Activated naive CD4-positive, alpha-beta T cell treated with anti-CD3 and anti-CD28 coated beads for 36 hours (primary cell): Measurements from ENCODE around the gene ASB16. TPM values are rescaled to one million over a fixed set of nuclear protein-coding genes. Genes with fewer than 3 reads are reported as not detected.
"Not testable (repeated sequence)": the region's sequence is repeated elsewhere in the genome, so short reads cannot be mapped to it uniquely, and the experiment has no call there.

Experiments
- CTCF ChIA-PET: fragments of 350-600 bp; sonication (Branson Sonifier 250); formaldehyde crosslinking; loops from one replicate; lab custom pipeline; 2021; ENCODE audit warnings: antibody characterized with exemption; lab: Charles Lee
- DNase-seq: peaks from one replicate; pipeline ENCODE4 v3.0.0-alpha.2; 2020
- H3K27ac Mint-ChIP-seq: one replicate; pipeline ENCODE4 v1.8.0; 2021; ENCODE audit warnings: mild to moderate bottlenecking, mixed read lengths
- H3K27me3 Mint-ChIP-seq: one replicate; pipeline ENCODE4 v1.8.0; 2021; ENCODE audit warnings: low read depth, mixed read lengths
- H3K36me3 Mint-ChIP-seq: one replicate; pipeline ENCODE4 v1.8.0; 2021; ENCODE audit warnings: low read depth, mixed read lengths
- H3K4me1 Mint-ChIP-seq: one replicate; pipeline ENCODE4 v1.8.0; 2021; ENCODE audit warnings: low read depth, mixed read lengths
- H3K4me3 Mint-ChIP-seq: one replicate; pipeline ENCODE4 v1.8.0; 2021; ENCODE audit warnings: mild to moderate bottlenecking, moderate library complexity, mixed read lengths
- H3K9me3 Mint-ChIP-seq: one replicate; pipeline ENCODE4 v1.8.0; 2021; ENCODE audit warnings: mixed read lengths
- intact Hi-C: fragments of 100-400 bp; cut with micrococcal nuclease; formaldehyde crosslinking; loops from one replicate; pipeline ENCODE4 v1.15.1; 2023
- total RNA-seq, 2 experiments: library from RNA; stranded (reverse); gene quantifications; one replicate each; pipeline ENCODE4 v1.2.3, GENCODE V29; 2021

ASB16 gene, protein sequence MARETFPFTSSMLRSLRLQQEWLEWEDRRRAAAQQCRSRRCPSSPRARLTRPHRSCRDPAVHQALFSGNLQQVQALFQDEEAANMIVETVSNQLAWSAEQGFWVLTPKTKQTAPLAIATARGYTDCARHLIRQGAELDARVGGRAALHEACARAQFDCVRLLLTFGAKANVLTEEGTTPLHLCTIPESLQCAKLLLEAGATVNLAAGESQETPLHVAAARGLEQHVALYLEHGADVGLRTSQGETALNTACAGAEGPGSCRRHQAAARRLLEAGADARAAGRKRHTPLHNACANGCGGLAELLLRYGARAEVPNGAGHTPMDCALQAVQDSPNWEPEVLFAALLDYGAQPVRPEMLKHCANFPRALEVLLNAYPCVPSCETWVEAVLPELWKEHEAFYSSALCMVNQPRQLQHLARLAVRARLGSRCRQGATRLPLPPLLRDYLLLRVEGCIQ
- under 1 TPM in 1 of 2 experiments, not detected in 1; 0.12 TPM for total RNA-seq

GRCh38 chr17:44170499-44171201, at the start of gene ASB16:
Gene ASB16, plus strand, starts transcription at chr17:44170704. Its CDS starts 86 bp downstream, at chr17:44170790.
- H3K27ac Mint-ChIP-seq, result no peak within 1 kb of the TSS
- CTCF ChIA-PET, result interaction anchor here (1.7 kb wide), 1 partner anchor 39 kb away, joined by 4 read pairs; no protein-coding TSS in a partner anchor
- intact Hi-C loops, result no loop called here

GRCh38 chr17:44120851-44121605, 49.5 kb upstream of the ASB16 start:
- H3K4me1 Mint-ChIP-seq, result peaks cover 32% of the 10 kb centered on the region
- no peak overlapping the region for H3K4me3 Mint-ChIP-seq
- CTCF ChIA-PET, result interaction anchor here (0.5 to 1.7 kb wide), 2 partner anchors 10 to 56 kb away, joined by 3 to 8 read pairs; no protein-coding TSS in a partner anchor
- intact Hi-C loops, result loop anchor here (5.0 kb wide), 2 partner anchors 114 to 231 kb away; no protein-coding TSS in a partner anchor
- H3K27ac Mint-ChIP-seq, result no peak overlapping the region
- no peaks in the 10 kb centered on the region for H3K36me3 Mint-ChIP-seq
- H3K9me3 Mint-ChIP-seq, result no peaks in the 10 kb centered on the region
- DNase-seq, result no peak
- no peaks in the 10 kb centered on the region for H3K27me3 Mint-ChIP-seq

More at GRCh38 chr17:44170499-44171201, at the start of gene ASB16:
- no peak for DNase-seq
- Mint-ChIP-seq H3K36me3 (no peaks in the 10 kb centered on the region), H3K27me3 (no peaks in the 10 kb centered on the region), H3K4me1 (peaks cover 6% of the 10 kb centered on the region), H3K4me3 (no peak within 1 kb of the TSS), H3K9me3 (no peaks in the 10 kb centered on the region)

- no peaks in the 10 kb centered on the region for H3K9me3 Mint-ChIP-seq
- no peak overlapping the region for H3K27ac Mint-ChIP-seq
- DNase-seq, result no peak
- peak overlapping the region; percentile 96 for H3K4me3 Mint-ChIP-seq
- H3K36me3 Mint-ChIP-seq, result no peaks in the 10 kb centered on the region
- CTCF ChIA-PET, result interaction anchor here (1.3 to 1.7 kb wide), 3 partner anchors 11 to 62 kb away, joined by 3 to 8 read pairs (median 4); no protein-coding TSS in a partner anchor
- intact Hi-C loops, result loop anchor here (2.0 to 5.0 kb wide), 3 partner anchors 65 to 230 kb away; partner anchors contain the start of gene TMUB2
- H3K4me1 Mint-ChIP-seq, result peaks cover 32% of the 10 kb centered on the region
- no peaks in the 10 kb centered on the region for H3K27me3 Mint-ChIP-seq
Measured at GRCh38 chr17:44121997-44122815, 48.3 kb upstream of the ASB16 start.

DNA sequence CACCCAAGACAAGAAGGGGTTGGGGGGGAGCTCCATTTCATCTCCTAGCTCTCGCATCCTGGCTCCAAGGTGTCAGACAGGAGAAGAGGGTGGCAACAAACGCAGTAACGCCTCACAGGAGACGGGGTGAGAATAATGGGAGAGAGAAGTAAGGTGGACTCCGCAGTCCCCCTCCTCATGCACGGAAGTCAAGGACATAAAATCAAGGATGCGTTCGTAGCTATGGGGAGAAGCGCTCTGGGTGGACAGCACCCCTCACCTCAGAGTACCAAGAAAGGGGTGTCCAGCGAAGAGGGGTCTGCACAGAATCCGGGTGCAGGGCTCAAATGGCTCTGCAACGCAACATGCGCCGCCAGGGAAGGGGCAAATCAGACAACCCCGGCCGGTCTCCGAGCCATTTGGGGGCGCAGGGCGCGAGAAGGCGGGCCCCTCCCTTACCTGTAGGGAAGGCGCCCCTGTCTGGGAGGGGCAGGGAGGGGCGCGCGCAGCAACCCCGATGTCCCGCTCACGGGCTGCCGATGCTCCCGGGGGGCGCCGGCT, 47.6 kb upstream of the ASB16 start:
- CTCF ChIA-PET, result interaction anchor here (0.5 to 1.3 kb wide), 11 partner anchors 15 to 129 kb away, joined by 3 to 5 read pairs (median 4); partner anchors contain the start of gene TMEM101
- DNase-seq, result no peak
- H3K27me3 Mint-ChIP-seq, result no peaks in the 10 kb centered on the region
- intact Hi-C loops, result loop anchor here (1.0 to 5.0 kb wide), 5 partner anchors 18 to 229 kb away; partner anchors contain the start of genes G6PC3, HROB and TMUB2
- H3K4me3 Mint-ChIP-seq, result peak overlapping the region; percentile 96
- no peaks in the 10 kb centered on the region for H3K36me3 Mint-ChIP-seq
- H3K27ac Mint-ChIP-seq, result peak overlapping the region; percentile 61
- peaks cover 32% of the 10 kb centered on the region for H3K4me1 Mint-ChIP-seq
- H3K9me3 Mint-ChIP-seq, result no peaks in the 10 kb centered on the region

DNA sequence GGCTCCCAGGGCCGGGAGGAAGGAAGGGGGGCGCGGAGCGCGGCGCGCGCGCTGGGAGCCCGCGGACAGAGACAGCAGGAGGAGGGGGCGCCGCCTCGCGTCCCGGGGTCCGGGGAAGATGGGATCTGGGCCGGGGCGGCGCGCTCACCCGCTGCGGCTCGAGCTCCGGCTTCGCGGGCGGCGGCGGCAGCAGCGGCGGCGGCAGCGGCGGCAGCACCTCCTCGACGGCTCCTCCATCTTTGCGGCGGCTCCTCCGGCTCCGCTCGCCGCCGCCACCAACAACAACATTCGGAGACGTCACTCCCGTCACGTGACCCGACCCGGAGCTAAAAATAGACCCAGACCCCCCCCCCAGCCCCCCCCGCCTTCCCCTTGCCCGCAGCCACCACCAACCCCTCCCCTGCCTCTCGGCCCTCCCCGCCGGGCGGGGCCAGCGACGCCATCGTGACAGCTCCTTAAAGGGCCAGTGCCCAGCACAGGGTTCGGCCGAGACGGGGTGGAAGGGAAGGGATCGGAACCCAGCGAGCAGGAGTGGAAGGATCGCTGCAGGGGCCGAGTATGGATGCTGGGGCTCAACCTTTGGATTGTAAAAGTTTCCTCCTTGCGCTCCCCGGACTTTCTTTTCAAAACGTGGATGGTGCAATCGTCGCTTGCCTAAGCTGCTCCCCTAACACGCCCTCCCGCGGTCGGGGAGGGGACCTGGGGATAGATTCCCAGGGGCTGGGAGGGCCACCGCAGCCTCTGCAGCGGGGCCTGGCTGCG, 47.0 kb upstream of the ASB16 start, which contains the start of gene HDAC5:
Gene HDAC5 (minus strand): TSS at position 286 of the 762 bp plus-strand sequence. CDS start 6,126 bp downstream, outside the sequence.
- DNase-seq, result peak; percentile 97
- Mint-ChIP-seq H3K9me3 (no peaks in the 10 kb centered on the region), H3K27ac (peak within 1 kb of the TSS; percentile 97), H3K27me3 (no peaks in the 10 kb centered on the region), H3K4me1 (peaks cover 32% of the 10 kb centered on the region), H3K4me3 (peak within 1 kb of the TSS; percentile 96), H3K36me3 (no peaks in the 10 kb centered on the region)
- intact Hi-C loops, result loop anchor here (1.0 to 5.0 kb wide), 6 partner anchors 15 to 229 kb away; partner anchors contain the start of genes G6PC3, HROB and TMUB2
- CTCF ChIA-PET, result interaction anchor here (0.5 to 1.3 kb wide), 10 partner anchors 14 to 130 kb away, joined by 3 to 5 read pairs (median 4); partner anchors contain the start of gene TMEM101

DNA sequence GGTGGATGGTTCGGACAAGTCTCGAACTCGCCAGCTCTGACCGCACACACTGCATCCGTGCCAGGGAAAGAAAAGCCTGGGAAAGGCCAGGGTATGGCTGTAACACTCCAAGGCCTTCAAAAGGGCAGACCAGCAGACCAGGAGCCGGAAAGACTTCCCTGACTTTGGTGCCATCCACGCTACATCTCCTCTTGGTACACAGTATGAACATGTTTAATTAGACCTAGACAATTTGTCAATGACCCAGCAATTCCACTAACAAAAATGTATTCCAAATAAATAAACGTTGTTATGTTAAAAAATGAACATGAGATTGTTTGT, 46.4 kb upstream of the ASB16 start:
- no peak for DNase-seq
- intact Hi-C loops, result loop anchor here (1.0 to 5.0 kb wide), 3 partner anchors 14 to 228 kb away; no protein-coding TSS in a partner anchor
- Mint-ChIP-seq H3K27me3 (no peaks in the 10 kb centered on the region), H3K9me3 (no peaks in the 10 kb centered on the region), H3K4me1 (peaks cover 30% of the 10 kb centered on the region), H3K36me3 (no peaks in the 10 kb centered on the region), H3K4me3 (peak overlapping the region; percentile 96), H3K27ac (peak overlapping the region; percentile 97)
- CTCF ChIA-PET, result interaction anchor here (1.2 to 1.3 kb wide), 5 partner anchors 14 to 58 kb away, joined by 3 to 4 read pairs (median 4); no protein-coding TSS in a partner anchor

GRCh38 chr17:44128383-44128782, 42.1 kb upstream of the ASB16 start:
- intact Hi-C loops, result no loop called here
- Mint-ChIP-seq H3K9me3 (no peaks in the 10 kb centered on the region), H3K27me3 (no peaks in the 10 kb centered on the region), H3K4me1 (peaks cover 15% of the 10 kb centered on the region), H3K4me3 (no peak overlapping the region), H3K27ac (no peak overlapping the region), H3K36me3 (no peaks in the 10 kb centered on the region)
- DNase-seq, result no peak
- CTCF ChIA-PET, result no interaction called here

GRCh38 chr17:44130693-44131349, 39.7 kb upstream of the ASB16 start:
- no peak for DNase-seq
- CTCF ChIA-PET, result no interaction called here
- no peaks in the 10 kb centered on the region for H3K9me3 Mint-ChIP-seq
- peaks cover 10% of the 10 kb centered on the region for H3K4me1 Mint-ChIP-seq
- H3K27me3 Mint-ChIP-seq, result no peaks in the 10 kb centered on the region
- H3K4me3 Mint-ChIP-seq, result no peak overlapping the region
- no peaks in the 10 kb centered on the region for H3K36me3 Mint-ChIP-seq
- H3K27ac Mint-ChIP-seq, result no peak overlapping the region
- intact Hi-C loops, result no loop called here

GRCh38 chr17:44131372-44131771, 39.1 kb upstream of the ASB16 start:
- H3K36me3 Mint-ChIP-seq, H3K27ac Mint-ChIP-seq, CTCF ChIA-PET, DNase-seq, H3K27me3 Mint-ChIP-seq, H3K4me3 Mint-ChIP-seq, intact Hi-C loops, H3K9me3 Mint-ChIP-seq: not testable (repeated sequence)
- peaks cover 10% of the 10 kb centered on the region for H3K4me1 Mint-ChIP-seq
